SJCRH30 (cell line): Measurements from ENCODE around the gene PIK3C2G. TPM values are rescaled to one million over a fixed set of nuclear protein-coding genes. Genes with fewer than 3 reads are reported as not detected.

ENCODE experiments used
- DNase-seq, 2 experiments: peaks; one replicate each; pipeline ENCODE4 v3.0.0-alpha.2; 2015 to 2020
- H3K27ac ChIP-seq: fragments of 250-450 bp; sonication (Bioruptor Pico); 2 replicates; pipeline ENCODE4 v1.5.1; 2020; ENCODE audit warnings: mild to moderate bottlenecking, moderate library complexity
- H3K27me3 ChIP-seq: fragments of 250-450 bp; sonication (Bioruptor Pico); 2 replicates; pipeline ENCODE4 v1.5.1; 2020; ENCODE audit warnings: mild to moderate bottlenecking, moderate library complexity
- H3K36me3 ChIP-seq: fragments of 250-450 bp; sonication (Bioruptor Pico); 2 replicates; pipeline ENCODE4 v1.5.1; 2020; ENCODE audit warnings: mild to moderate bottlenecking, moderate library complexity
- H3K4me1 ChIP-seq: fragments of 250-450 bp; sonication (Bioruptor Pico); 2 replicates; pipeline ENCODE4 v1.5.1; 2020; ENCODE audit warnings: mild to moderate bottlenecking, moderate library complexity
- H3K4me3 ChIP-seq: fragments of 250-450 bp; sonication (Bioruptor Pico); 2 replicates; pipeline ENCODE4 v1.5.1; 2020; ENCODE audit warnings: mild to moderate bottlenecking, moderate library complexity
- H3K9me3 ChIP-seq: fragments of 250-450 bp; sonication (Bioruptor Pico); replicated peaks from 2 replicates; pipeline ENCODE4 v1.5.1; 2020; ENCODE audit warnings: mild to moderate bottlenecking, moderate library complexity
- total RNA-seq: library from RNA; depleted of rRNA; stranded (reverse); fragments of >200 nt; shearing (Covaris generic); gene quantifications from 2 replicates; pipeline ENCODE4 v1.2.3, GENCODE V29; 2014

The PIK3C2G gene
- total RNA-seq, 1 experiment from 2014 or later, result 0.04 TPM

GRCh38 chr12:18345021-18345735 lies 83.9 kb downstream of the PIK3C2G start:
- H3K9me3 ChIP-seq, result no peaks in the 10 kb centered on the region
- H3K27me3 ChIP-seq, result no peaks in the 10 kb centered on the region
- H3K36me3 ChIP-seq, result no peaks in the 10 kb centered on the region
- DNase-seq, result no peak
- H3K4me3 ChIP-seq, result no peak overlapping the region
- H3K27ac ChIP-seq, result no peak overlapping the region
- no peaks in the 10 kb centered on the region for H3K4me1 ChIP-seq

GRCh38 chr12:18352312-18352711 lies 91.0 kb downstream of the PIK3C2G start:
- no peaks in the 10 kb centered on the region for H3K27me3 ChIP-seq
- no peak overlapping the region for H3K4me3 ChIP-seq
- no peaks in the 10 kb centered on the region for H3K9me3 ChIP-seq
- DNase-seq, result no peak
- no peaks in the 10 kb centered on the region for H3K4me1 ChIP-seq
- H3K27ac ChIP-seq, result no peak overlapping the region
- H3K36me3 ChIP-seq, result no peaks in the 10 kb centered on the region

- no peak for DNase-seq
- H3K36me3 ChIP-seq, result no peaks in the 10 kb centered on the region
- no peaks in the 10 kb centered on the region for H3K4me1 ChIP-seq
- no peaks in the 10 kb centered on the region for H3K27me3 ChIP-seq
- no peak overlapping the region for H3K4me3 ChIP-seq
- no peaks in the 10 kb centered on the region for H3K9me3 ChIP-seq
- H3K27ac ChIP-seq, result no peak overlapping the region
Measured at GRCh38 chr12:18355429-18355828, 94.1 kb downstream of the PIK3C2G start.

- H3K9me3 ChIP-seq, result 0 out of 2 replicates have a peak, but pooled peaks cover 3% of the 10 kb centered on the region
- H3K27me3 ChIP-seq, result no peaks in the 10 kb centered on the region
- no peak overlapping the region for H3K4me3 ChIP-seq
- no peaks in the 10 kb centered on the region for H3K36me3 ChIP-seq
- no peaks in the 10 kb centered on the region for H3K4me1 ChIP-seq
- no peak overlapping the region for H3K27ac ChIP-seq
- no peak for DNase-seq
Measured at GRCh38 chr12:18358077-18358476, 96.8 kb downstream of the PIK3C2G start.

GRCh38 chr12:18358930-18359329 lies 97.6 kb downstream of the PIK3C2G start:
- no peak overlapping the region for H3K27ac ChIP-seq
- DNase-seq, result no peak
- H3K4me3 ChIP-seq, result no peak overlapping the region
- H3K9me3 ChIP-seq, result 0 out of 2 replicates have a peak, but pooled peaks cover 3% of the 10 kb centered on the region
- H3K27me3 ChIP-seq, result no peaks in the 10 kb centered on the region
- H3K4me1 ChIP-seq, result no peaks in the 10 kb centered on the region
- H3K36me3 ChIP-seq, result no peaks in the 10 kb centered on the region

- no peaks in the 10 kb centered on the region for H3K27me3 ChIP-seq
Measured at GRCh38 chr12:18361433-18361832, 100.1 kb downstream of the PIK3C2G start.

GRCh38 chr12:18363321-18363720 lies 102.0 kb downstream of the PIK3C2G start:
- no peak for DNase-seq

More at GRCh38 chr12:18361433-18361832, 100.1 kb downstream of the PIK3C2G start:
- Histone ChIP-seq H3K27ac (no peak overlapping the region), H3K36me3 (no peaks in the 10 kb centered on the region), H3K4me3 (no peak overlapping the region), H3K4me1 (no peaks in the 10 kb centered on the region), H3K9me3 (0 out of 2 replicates have a peak, but pooled peaks cover 3% of the 10 kb centered on the region)
- no peak for DNase-seq

GRCh38 chr12:18368594-18368993 lies 107.3 kb downstream of the PIK3C2G start:
- no peak for DNase-seq

More at GRCh38 chr12:18363321-18363720, 102.0 kb downstream of the PIK3C2G start:
- no peaks in the 10 kb centered on the region for H3K36me3 ChIP-seq
- 0 out of 2 replicates have a peak, but pooled peaks cover 3% of the 10 kb centered on the region for H3K9me3 ChIP-seq
- no peaks in the 10 kb centered on the region for H3K4me1 ChIP-seq
- no peaks in the 10 kb centered on the region for H3K27me3 ChIP-seq
- H3K4me3 ChIP-seq, result no peak overlapping the region
- no peak overlapping the region for H3K27ac ChIP-seq

GRCh38 chr12:18373181-18373580 lies 111.9 kb downstream of the PIK3C2G start:
- Histone ChIP-seq H3K9me3 (no peaks in the 10 kb centered on the region), H3K27me3 (no peaks in the 10 kb centered on the region), H3K36me3 (no peaks in the 10 kb centered on the region), H3K4me3 (no peak overlapping the region), H3K4me1 (no peaks in the 10 kb centered on the region), H3K27ac (no peak overlapping the region)
- no peak for DNase-seq

More at GRCh38 chr12:18368594-18368993, 107.3 kb downstream of the PIK3C2G start:
- Histone ChIP-seq H3K27ac (no peak overlapping the region), H3K27me3 (no peaks in the 10 kb centered on the region), H3K4me1 (no peaks in the 10 kb centered on the region), H3K4me3 (no peak overlapping the region), H3K9me3 (no peaks in the 10 kb centered on the region), H3K36me3 (no peaks in the 10 kb centered on the region)

GRCh38 chr12:18375131-18375530 lies 113.8 kb downstream of the PIK3C2G start:
- Histone ChIP-seq H3K36me3 (no peaks in the 10 kb centered on the region), H3K4me1 (no peaks in the 10 kb centered on the region), H3K9me3 (no peaks in the 10 kb centered on the region), H3K4me3 (no peak overlapping the region), H3K27me3 (no peaks in the 10 kb centered on the region), H3K27ac (no peak overlapping the region)
- no peak for DNase-seq

GRCh38 chr12:18375583-18375982 lies 114.3 kb downstream of the PIK3C2G start:
- DNase-seq, result no peak
- Histone ChIP-seq H3K4me1 (no peaks in the 10 kb centered on the region), H3K36me3 (no peaks in the 10 kb centered on the region), H3K4me3 (no peak overlapping the region), H3K27ac (no peak overlapping the region), H3K27me3 (no peaks in the 10 kb centered on the region), H3K9me3 (no peaks in the 10 kb centered on the region)

GRCh38 chr12:18382236-18382885 lies 121.0 kb downstream of the PIK3C2G start:
- Histone ChIP-seq H3K4me3 (no peak overlapping the region), H3K36me3 (no peaks in the 10 kb centered on the region), H3K27ac (peak overlapping the region; percentile 72), H3K4me1 (peaks cover 18% of the 10 kb centered on the region), H3K27me3 (no peaks in the 10 kb centered on the region), H3K9me3 (no peaks in the 10 kb centered on the region)
- DNase-seq, result peak in 1 of 2 experiments; percentile 7

GRCh38 chr12:18383203-18383602 lies 121.9 kb downstream of the PIK3C2G start:
- Histone ChIP-seq H3K27ac (peak overlapping the region; percentile 72), H3K4me3 (peak overlapping the region; percentile 42), H3K27me3 (no peaks in the 10 kb centered on the region), H3K9me3 (no peaks in the 10 kb centered on the region), H3K4me1 (peaks cover 18% of the 10 kb centered on the region), H3K36me3 (no peaks in the 10 kb centered on the region)
- DNase-seq, result peak; percentile 21 to 60

- H3K36me3 ChIP-seq, result no peaks in the 10 kb centered on the region
- peaks cover 9% of the 10 kb centered on the region for H3K4me1 ChIP-seq
- H3K9me3 ChIP-seq, result no peaks in the 10 kb centered on the region
- H3K27ac ChIP-seq, result no peak overlapping the region
- no peak for DNase-seq
- H3K27me3 ChIP-seq, result no peaks in the 10 kb centered on the region
- H3K4me3 ChIP-seq, result no peak overlapping the region
Measured at GRCh38 chr12:18387706-18388105, 126.4 kb downstream of the PIK3C2G start.

- H3K9me3 ChIP-seq, result no peaks in the 10 kb centered on the region
- H3K4me3 ChIP-seq, result no peak overlapping the region
- H3K27me3 ChIP-seq, result no peaks in the 10 kb centered on the region
- DNase-seq, result no peak
- H3K36me3 ChIP-seq, result no peaks in the 10 kb centered on the region
- no peak overlapping the region for H3K27ac ChIP-seq
- no peaks in the 10 kb centered on the region for H3K4me1 ChIP-seq
Measured at GRCh38 chr12:18389820-18390219, 128.5 kb downstream of the PIK3C2G start.
